H1 (cell line): ENCODE measurements around the gene MPDZ. TPM values are rescaled to one million over a fixed set of nuclear protein-coding genes. Genes with fewer than 3 reads are reported as not detected.

Experiments used
- polyA plus RNA-seq, 7 experiments: library from polyadenylated mRNA; depleted of rRNA in 3 of 7; stranded (reverse) in 5 of 7; unstranded in 2 of 7; fragments of >200 nt in 5 of 7; fragments of 200-250 nt in 2 of 7; gene quantifications; 1 replicate in 5 of 7; 2 replicates in 1 of 7; 4 replicates in 1 of 7; pipeline versions ENCODE4 v1.2.1 to v1.2.3, GENCODE V29; 2011 to 2013; ENCODE audit warnings: missing spikeins in 2 of 7, mixed read lengths in 2 of 7
- total RNA-seq: library from RNA; stranded (reverse); fragmentation: NEBNext Ultra II Directional; extraction: Animal tissue kit (Norgen Biotek cat#: 25700); gene quantifications from 2 replicates; pipeline ENCODE4 v1.2.1, GENCODE V29; 2021
- TF ChIP-seq, protein P1 (sequence below), 3 experiments: IDR thresholded peaks; 1 replicate in 2 of 3; 2 replicates in 1 of 3; pipeline versions ENCODE4 v1.5.1 to v1.6.1; 2011; ENCODE audit warnings: low read length in 3 of 3, mild to moderate bottlenecking in 3 of 3, inconsistent platforms in 2 of 3, low read depth in 1 of 3, moderate library complexity in 1 of 3; ENCODE audit not compliant: insufficient read depth in 1 of 3; ENCODE audit errors: control extremely low read depth in 1 of 3

The MPDZ gene
- total and polyA plus RNA-seq, 2 of the 8 experiments (the other 6 are each of a cell fraction or from before 2014, with no cell fraction given) = 14.6 to 39.4 TPM

- TF ChIP-seq, protein P1, sequence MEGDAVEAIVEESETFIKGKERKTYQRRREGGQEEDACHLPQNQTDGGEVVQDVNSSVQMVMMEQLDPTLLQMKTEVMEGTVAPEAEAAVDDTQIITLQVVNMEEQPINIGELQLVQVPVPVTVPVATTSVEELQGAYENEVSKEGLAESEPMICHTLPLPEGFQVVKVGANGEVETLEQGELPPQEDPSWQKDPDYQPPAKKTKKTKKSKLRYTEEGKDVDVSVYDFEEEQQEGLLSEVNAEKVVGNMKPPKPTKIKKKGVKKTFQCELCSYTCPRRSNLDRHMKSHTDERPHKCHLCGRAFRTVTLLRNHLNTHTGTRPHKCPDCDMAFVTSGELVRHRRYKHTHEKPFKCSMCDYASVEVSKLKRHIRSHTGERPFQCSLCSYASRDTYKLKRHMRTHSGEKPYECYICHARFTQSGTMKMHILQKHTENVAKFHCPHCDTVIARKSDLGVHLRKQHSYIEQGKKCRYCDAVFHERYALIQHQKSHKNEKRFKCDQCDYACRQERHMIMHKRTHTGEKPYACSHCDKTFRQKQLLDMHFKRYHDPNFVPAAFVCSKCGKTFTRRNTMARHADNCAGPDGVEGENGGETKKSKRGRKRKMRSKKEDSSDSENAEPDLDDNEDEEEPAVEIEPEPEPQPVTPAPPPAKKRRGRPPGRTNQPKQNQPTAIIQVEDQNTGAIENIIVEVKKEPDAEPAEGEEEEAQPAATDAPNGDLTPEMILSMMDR (IDR thresholded peaks at IDR 0.05; ENCODE audit: control extremely low read depth in 1 of 3, insufficient read depth in 1 of 3, low read depth in 1 of 3, low read length in 3 of 3) = peak; percentile 15 to 65 (median 60)
These were observed 190.6 kb downstream of the MPDZ start (continued) for GRCh38 chr9:13088720-13089427.
